ENCODE measurements around the gene CSNK2B.

DNA sequence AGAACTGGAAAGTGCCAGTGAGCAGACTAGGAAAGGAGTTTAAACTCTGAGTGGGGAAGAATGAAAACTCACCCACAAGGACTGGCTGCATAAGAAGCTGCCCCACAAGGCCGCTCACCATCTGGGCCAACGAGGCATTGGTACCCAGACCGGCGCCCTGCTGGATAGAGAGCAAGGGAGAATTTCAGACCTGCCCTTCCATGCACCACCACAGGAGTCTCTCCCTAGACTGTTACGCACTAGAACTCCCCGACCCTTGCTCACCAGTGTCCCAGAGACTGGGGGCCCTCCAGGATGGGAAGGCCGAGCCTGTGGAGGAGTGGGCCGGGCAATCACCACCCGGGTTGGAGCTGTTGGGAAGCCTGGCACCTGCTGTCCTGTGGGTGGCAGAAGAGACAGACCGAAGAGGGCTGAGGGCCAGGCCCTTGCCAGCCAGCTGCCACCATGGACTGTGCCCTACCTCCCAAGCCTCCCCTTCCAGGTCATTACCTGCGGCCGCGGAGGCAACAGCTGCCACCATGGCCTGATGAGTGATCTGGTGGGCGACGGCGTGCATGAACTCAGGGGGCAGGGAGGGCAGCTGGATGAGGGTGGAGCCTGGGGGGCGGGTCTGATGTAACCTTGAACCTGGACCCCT lies 21.9 kb upstream of the CSNK2B start:
- TF ChIP-seq REST (IDR thresholded peaks at IDR 0.05; ENCODE audit: insufficient read depth in 1 of 2, low read depth in 2 of 2, low read length in 1 of 2) (no peak), POLR2AphosphoS5 (IDR thresholded peaks at IDR 0.05; ENCODE audit: low read depth, low read length) (no peak)
- TF ChIP-seq, protein P1, sequence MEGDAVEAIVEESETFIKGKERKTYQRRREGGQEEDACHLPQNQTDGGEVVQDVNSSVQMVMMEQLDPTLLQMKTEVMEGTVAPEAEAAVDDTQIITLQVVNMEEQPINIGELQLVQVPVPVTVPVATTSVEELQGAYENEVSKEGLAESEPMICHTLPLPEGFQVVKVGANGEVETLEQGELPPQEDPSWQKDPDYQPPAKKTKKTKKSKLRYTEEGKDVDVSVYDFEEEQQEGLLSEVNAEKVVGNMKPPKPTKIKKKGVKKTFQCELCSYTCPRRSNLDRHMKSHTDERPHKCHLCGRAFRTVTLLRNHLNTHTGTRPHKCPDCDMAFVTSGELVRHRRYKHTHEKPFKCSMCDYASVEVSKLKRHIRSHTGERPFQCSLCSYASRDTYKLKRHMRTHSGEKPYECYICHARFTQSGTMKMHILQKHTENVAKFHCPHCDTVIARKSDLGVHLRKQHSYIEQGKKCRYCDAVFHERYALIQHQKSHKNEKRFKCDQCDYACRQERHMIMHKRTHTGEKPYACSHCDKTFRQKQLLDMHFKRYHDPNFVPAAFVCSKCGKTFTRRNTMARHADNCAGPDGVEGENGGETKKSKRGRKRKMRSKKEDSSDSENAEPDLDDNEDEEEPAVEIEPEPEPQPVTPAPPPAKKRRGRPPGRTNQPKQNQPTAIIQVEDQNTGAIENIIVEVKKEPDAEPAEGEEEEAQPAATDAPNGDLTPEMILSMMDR (IDR thresholded peaks at IDR 0.05): no peak

All from Panc1 (cell line).